Measurements from ENCODE around the gene EML4.

GRCh38 chr2:42252464-42252863 lies 83.3 kb downstream of the EML4 start:
- TF ChIP-seq CTCF (IDR thresholded peaks at IDR 0.05) (no peak), EZH2phosphoT487 (IDR thresholded peaks at IDR 0.05) (no peak)

Data from neural progenitor cell (in vitro differentiated cells).